Mesothelial cell of epicardium (in vitro differentiated cells): ENCODE measurements around the gene ABCA4. TPM values are rescaled to one million over a fixed set of nuclear protein-coding genes. Genes with fewer than 3 reads are reported as not detected.

Experiments
- DNase-seq, 2 experiments: peaks; one replicate each; pipeline ENCODE4 v3.0.0; 2021; ENCODE audit warnings: low spot score in 2 of 2; ENCODE audit not compliant: unreplicated experiment in 2 of 2
- H3K27ac Mint-ChIP-seq: 2 replicates; pipeline ENCODE4 v1.8.0; 2021; ENCODE audit warnings: mixed read lengths
- H3K27me3 Mint-ChIP-seq: 2 replicates; pipeline ENCODE4 v1.8.0; 2021; ENCODE audit warnings: low read depth, mixed read lengths
- H3K36me3 Mint-ChIP-seq: 2 replicates; pipeline ENCODE4 v1.8.0; 2021; ENCODE audit warnings: mixed read lengths
- H3K4me1 Mint-ChIP-seq: 2 replicates; pipeline ENCODE4 v1.8.0; 2021; ENCODE audit warnings: mixed read lengths
- H3K4me3 Mint-ChIP-seq: 2 replicates; pipeline ENCODE4 v1.8.0; 2021; ENCODE audit warnings: mild to moderate bottlenecking, moderate library complexity, mixed read lengths
- H3K9me3 Mint-ChIP-seq: 2 replicates; pipeline ENCODE4 v1.8.0; 2021; ENCODE audit warnings: mixed read lengths
- total RNA-seq: library from RNA; stranded (reverse); gene quantifications from 3 replicates; pipeline ENCODE4 v1.2.1, GENCODE V29; 2021
- TF ChIP-seq, protein P1 (sequence below): fragments of 200-600 bp; sonication (generic); IDR thresholded peaks from one replicate; pipeline ENCODE4 v1.5.0; 2021; ENCODE audit warnings: antibody characterized with exemption; ENCODE audit not compliant: unreplicated experiment

ABCA4 gene
- total RNA-seq, 1 donor from 2014 or later: 14.5 TPM

DNA sequence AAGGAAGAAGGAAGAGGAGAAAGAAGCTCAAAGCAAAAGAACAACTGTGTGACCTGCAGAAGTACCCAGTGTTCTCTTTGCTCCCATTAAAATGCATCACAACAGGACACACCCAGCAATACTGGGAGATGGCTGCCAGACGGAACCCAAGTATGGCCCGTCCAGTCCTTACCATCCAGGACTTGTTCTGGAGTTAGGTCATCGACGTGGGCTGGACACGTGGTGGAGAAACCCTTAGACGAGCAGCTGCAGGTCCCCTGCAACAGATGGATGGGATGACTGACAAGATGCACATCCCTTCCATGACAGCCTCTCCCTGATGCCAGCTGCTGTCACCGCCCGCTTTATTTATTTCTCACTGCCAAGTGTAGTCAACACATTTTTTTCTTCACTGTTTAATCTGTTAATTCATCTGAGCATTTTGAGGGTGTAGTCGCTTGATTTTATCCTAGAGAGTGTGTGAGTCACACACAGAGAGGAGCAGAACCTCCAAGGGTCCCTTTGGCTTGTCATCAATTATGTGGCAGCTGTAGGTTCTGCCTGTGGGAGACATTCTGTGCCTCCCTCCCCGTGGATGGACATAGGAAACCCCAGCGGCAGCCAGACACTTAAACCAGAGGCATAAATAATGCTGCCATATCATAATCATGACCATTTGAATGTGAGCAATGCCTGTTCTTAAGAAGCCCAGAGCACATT, 80.9 kb downstream of the ABCA4 start:
- Mint-ChIP-seq H3K27me3 (no peaks in the 10 kb centered on the region), H3K9me3 (no peaks in the 10 kb centered on the region), H3K27ac (peak overlapping the region; percentile 66), H3K36me3 (peaks cover 5% of the 10 kb centered on the region), H3K4me3 (no peak overlapping the region), H3K4me1 (peaks cover 31% of the 10 kb centered on the region)
- TF ChIP-seq, protein P1, sequence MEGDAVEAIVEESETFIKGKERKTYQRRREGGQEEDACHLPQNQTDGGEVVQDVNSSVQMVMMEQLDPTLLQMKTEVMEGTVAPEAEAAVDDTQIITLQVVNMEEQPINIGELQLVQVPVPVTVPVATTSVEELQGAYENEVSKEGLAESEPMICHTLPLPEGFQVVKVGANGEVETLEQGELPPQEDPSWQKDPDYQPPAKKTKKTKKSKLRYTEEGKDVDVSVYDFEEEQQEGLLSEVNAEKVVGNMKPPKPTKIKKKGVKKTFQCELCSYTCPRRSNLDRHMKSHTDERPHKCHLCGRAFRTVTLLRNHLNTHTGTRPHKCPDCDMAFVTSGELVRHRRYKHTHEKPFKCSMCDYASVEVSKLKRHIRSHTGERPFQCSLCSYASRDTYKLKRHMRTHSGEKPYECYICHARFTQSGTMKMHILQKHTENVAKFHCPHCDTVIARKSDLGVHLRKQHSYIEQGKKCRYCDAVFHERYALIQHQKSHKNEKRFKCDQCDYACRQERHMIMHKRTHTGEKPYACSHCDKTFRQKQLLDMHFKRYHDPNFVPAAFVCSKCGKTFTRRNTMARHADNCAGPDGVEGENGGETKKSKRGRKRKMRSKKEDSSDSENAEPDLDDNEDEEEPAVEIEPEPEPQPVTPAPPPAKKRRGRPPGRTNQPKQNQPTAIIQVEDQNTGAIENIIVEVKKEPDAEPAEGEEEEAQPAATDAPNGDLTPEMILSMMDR: no peak
- no peak for DNase-seq

DNA sequence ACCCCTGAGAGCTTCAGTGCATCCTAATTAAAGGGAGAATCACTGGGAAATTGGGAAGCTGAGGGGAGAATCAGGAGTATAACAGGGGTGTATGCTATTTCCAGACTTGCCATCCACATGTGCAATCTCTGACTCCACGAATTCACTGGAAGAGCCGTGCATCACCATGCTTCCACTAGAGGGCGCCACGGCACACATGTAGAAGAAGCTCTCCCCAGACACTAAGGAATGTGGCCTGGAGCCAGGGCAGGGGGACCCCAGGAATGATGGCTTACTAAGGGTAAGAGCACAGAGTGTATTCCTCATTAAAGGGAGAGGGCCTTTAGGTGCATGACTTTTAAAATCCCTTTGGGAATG, 81.5 kb downstream of the ABCA4 start:
- Mint-ChIP-seq H3K4me3 (no peak overlapping the region), H3K27ac (peak overlapping the region; percentile 66), H3K4me1 (peaks cover 30% of the 10 kb centered on the region), H3K36me3 (peaks cover 5% of the 10 kb centered on the region), H3K9me3 (no peaks in the 10 kb centered on the region), H3K27me3 (no peaks in the 10 kb centered on the region)
- DNase-seq: peak; percentile 80 to 84
- TF ChIP-seq, protein P1: peak; percentile 84

DNA sequence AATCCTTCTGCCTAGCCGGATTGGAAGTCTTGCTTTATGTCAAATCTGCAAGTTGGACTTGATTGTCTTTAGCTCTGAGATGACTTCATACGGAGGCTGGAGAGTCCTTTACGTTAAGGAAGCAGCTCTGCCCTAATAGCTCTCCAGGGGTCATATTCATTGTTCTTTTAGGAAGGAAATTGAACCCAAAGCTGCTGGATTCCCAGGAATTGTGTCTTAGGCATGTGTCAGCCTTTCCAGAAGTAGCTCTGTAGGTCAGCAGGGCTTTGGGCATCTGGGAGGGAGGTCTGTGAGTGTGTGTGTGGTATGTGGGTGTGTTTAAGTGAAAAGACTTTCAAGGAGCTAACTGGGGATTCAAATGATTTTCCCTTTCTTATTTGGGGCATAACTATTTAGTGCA, 82.4 kb downstream of the ABCA4 start:
- no peak for DNase-seq
- Mint-ChIP-seq H3K36me3 (peaks cover 5% of the 10 kb centered on the region), H3K4me1 (peaks cover 27% of the 10 kb centered on the region), H3K4me3 (no peak overlapping the region), H3K9me3 (no peaks in the 10 kb centered on the region), H3K27me3 (no peaks in the 10 kb centered on the region), H3K27ac (no peak overlapping the region)
- TF ChIP-seq, protein P1: no peak

DNA sequence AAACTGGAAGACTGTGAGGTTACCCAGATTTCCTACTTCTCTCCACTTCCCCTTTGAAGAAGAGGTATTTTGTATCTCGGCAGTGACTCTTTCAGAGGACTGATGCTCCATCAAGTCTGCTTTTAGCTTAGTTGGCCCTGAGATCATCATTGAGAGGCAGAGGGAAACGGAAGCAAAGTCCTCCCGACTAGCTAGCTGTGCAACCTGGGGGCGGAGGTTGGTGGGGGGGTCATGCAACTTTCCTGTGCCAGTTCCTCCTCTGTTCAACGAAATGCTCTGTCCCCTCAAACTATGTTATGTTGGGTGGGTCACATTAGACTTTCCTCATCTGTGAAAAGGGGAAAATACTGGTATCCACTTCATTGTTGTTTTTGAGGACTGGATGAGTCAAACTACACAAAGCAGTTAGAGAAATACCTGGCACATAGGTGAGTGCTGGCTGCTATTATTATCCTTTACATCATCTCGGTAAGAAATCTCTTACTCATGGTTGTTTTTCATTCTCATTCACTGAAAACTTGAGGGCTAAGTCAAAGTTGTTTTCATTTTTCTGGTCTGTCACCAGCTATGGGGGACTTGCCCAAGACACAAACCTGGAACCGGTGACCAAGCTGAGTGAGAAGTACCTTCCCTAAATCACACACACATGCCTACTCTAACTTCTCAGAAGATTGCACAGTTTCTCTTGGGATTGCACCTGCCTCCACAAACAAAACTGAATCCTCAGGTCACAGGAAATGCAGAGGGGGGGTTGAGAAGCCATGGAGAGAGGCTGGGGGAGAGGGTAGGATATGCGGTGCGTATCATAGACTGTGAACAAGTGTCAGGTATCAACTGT, 83.3 kb downstream of the ABCA4 start:
- H3K4me1 Mint-ChIP-seq: peaks cover 27% of the 10 kb centered on the region
- peaks cover 5% of the 10 kb centered on the region for H3K36me3 Mint-ChIP-seq
- no peak for DNase-seq
- H3K9me3 Mint-ChIP-seq: no peaks in the 10 kb centered on the region
- no peak overlapping the region for H3K4me3 Mint-ChIP-seq
- TF ChIP-seq, protein P1: no peak
- no peak overlapping the region for H3K27ac Mint-ChIP-seq
- H3K27me3 Mint-ChIP-seq: no peaks in the 10 kb centered on the region

DNA sequence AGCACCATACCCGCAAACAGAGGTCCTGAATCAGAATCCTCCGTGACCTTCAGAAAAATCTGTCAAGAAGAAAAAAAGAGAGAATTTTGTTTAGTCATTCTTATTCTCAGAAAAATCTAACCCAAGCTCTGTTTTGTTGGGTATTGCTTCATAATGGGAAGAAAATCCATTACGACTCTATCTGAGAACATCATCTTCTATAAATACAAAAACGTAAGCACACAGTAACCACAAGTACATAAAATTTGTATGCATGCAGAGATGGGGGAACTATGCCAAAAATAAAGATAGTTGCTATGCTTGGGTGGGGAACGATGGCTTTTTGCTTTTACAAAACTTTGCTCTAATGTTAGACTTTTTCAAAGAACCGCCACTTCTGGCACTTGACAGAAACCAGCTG, 84.2 kb downstream of the ABCA4 start:
- H3K27ac Mint-ChIP-seq: peak overlapping the region; percentile 55

More for the DNA sequence above, 84.2 kb downstream of the ABCA4 start:
- no peak overlapping the region for H3K4me3 Mint-ChIP-seq
- H3K4me1 Mint-ChIP-seq: peaks cover 27% of the 10 kb centered on the region
- no peaks in the 10 kb centered on the region for H3K9me3 Mint-ChIP-seq
- TF ChIP-seq, protein P1: no peak
- peaks cover 5% of the 10 kb centered on the region for H3K36me3 Mint-ChIP-seq
- no peak for DNase-seq
- no peaks in the 10 kb centered on the region for H3K27me3 Mint-ChIP-seq
